ENCODE data around the gene PBRM1. TPM values are rescaled to one million over a fixed set of nuclear protein-coding genes. Genes with fewer than 3 reads are reported as not detected.
"Not testable (repeated sequence)": the region's sequence is repeated elsewhere in the genome, so short reads cannot be mapped to it uniquely, and the experiment has no call there.

PBRM1 gene
- 88.6 and 91.7 TPM in 2 replicates for total RNA-seq

DNA sequence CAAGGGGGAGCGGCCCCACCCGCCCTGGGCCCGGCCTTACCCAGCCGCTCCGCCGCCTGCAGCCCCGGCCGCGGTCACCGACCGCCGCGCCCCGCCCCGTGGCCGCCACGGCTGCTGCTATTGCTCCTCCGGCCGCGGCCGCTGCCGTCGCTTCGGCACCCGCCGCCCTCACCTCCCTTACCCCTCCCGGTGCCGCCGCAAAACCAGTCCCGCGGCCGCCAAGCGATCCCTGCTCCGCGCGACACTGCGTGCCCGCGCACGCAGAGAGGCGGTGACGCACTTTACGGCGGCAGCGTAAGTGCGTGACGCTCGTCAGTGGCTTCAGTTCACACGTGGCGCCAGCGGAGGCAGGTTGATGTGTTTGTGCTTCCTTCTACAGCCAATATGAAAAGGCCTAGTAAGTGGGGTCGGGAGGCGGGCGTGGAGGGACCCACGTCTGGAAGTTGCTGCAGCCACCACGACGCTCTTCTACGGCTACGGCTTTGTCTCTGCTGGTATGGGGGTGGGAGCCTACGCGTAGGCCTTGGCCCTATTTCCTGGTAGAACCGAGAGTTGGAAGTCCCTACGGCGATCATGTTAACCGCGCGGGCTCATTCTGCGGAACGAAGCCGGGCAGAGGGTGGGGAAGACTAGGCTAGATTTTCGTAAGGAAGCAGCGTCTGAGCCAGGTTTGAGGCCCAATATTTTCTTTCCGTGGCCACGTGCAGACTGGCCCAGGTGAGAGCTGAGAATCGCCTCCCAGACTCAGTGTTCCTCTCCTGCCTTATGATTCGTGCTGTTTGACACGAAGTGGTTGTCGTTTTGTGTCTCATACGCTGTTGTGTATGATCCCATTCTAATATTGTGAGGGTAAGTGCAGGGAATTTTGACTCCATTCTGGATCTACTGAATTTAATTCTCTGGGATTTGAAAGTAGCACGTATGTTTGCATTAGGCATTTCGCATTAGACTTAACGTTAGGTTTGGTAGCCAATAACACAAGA, at the start of gene PBRM1, which contains the start of gene GNL3:
TSS of gene PBRM1 (minus strand) at position 205 of the 983 bp plus-strand sequence.
TSS of gene GNL3 (plus strand) at position 324 of the 983 bp plus-strand sequence. CDS start at position 385, 61 bp downstream.
- intact Hi-C loops (cut with micrococcal nuclease) = loop anchor here (1.0 to 10.0 kb wide), 14 partner anchors 15 to 1301 kb away; partner anchors contain the start of genes DCP1A, MANF, NEK4 and NISCH

GRCh38 chr3:52733256-52733891, 47.7 kb upstream of the PBRM1 start:
- intact Hi-C loops (cut with micrococcal nuclease) = no loop called here

- intact Hi-C loops (cut with micrococcal nuclease) = no loop called here
Observed at GRCh38 chr3:52731590-52731989, 45.9 kb upstream of the PBRM1 start.

DNA sequence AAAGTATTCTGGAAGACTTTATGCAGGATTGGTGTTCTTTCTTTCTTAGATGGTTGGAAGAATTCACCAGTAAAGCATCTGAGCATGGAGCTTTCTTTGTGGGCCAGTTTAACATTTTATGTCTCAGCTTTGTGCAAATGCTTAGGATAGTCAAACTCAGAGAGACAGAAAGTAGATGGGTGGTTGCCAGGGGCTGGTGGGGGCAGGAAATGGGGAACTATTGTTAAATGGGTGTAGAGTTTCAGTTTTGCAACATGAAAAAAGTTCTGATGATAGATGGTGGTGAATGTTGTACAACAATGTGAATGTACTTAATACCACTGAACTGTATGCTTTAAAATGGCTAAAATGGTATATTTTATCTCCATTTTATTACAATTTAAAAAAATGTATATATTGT, 45.0 kb upstream of the PBRM1 start:
- intact Hi-C loops (cut with micrococcal nuclease) = no loop called here

DNA sequence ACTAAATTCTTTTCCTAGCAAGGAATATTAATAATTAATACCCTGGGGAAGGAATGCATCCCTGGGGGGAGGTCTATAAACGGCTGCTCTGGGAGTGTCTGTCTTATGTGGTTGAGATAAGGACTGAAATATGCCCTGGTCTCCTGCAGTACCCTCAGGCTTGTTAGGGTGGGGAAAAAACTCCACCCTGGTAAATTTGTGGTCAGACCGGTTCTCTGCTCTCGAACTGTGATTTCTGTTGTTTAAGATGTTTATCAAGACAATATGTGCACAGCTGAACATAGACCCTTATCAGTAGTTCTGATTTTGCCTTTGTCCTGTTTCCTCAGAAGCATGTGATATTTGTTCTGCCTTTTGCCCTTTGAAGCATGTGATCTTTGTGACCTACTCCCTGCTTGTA, 43.0 kb upstream of the PBRM1 start:
- intact Hi-C loops (cut with micrococcal nuclease) = not testable (repeated sequence)

- intact Hi-C loops (cut with micrococcal nuclease) = no loop called here
Observed at GRCh38 chr3:52724511-52724910, 38.8 kb upstream of the PBRM1 start.

DNA sequence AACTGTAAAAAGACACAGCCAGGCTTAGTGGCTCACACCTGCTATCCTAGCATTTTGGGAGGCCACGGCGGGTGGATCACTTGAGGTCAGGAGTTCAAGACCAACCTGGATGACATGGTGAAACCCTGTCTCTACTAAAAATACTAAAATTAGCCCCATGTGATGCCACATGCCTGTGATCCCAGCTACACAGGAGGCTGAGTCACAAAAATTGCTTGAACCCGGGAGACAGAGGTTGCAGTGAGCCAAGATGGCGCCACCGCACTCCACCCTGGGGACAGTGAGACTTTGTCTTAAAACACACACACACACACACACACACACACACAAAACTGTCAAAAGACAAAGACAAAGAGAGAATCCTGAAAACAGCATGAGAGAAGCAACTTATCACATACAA, 38.2 kb upstream of the PBRM1 start:
- intact Hi-C loops (cut with micrococcal nuclease) = no loop called here

DNA sequence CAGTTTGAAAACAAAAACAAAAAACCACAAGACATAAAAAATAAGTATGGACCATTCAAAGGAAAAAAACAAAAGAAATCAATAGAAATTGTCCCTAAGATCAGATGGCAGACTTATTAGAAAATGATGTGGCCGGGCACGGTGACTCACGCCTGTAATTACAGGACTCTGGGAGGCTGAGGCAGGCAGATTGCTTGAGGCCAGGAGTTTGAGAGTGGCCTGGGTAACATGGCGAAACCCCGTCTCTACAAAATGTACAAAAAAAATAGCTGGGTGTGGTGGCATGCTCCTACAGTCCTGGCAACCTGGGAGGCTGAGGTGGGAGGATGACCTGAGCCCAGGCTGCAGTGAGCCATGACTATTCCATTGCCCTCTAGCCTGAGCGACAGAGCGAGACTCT, 36.8 kb upstream of the PBRM1 start:
- intact Hi-C loops (cut with micrococcal nuclease) = no loop called here

GRCh38 chr3:52721730-52722008, 36.0 kb upstream of the PBRM1 start:
- intact Hi-C loops (cut with micrococcal nuclease) = loop anchor here (1.0 to 2.0 kb wide), 2 partner anchors 15 to 49 kb away; partner anchors contain the start of genes NEK4 and SPCS1

GRCh38 chr3:52721002-52721729, 35.5 kb upstream of the PBRM1 start:
- intact Hi-C loops (cut with micrococcal nuclease) = loop anchor here (1.0 to 2.0 kb wide), 2 partner anchors 15 to 50 kb away; partner anchors contain the start of genes NEK4 and SPCS1

DNA sequence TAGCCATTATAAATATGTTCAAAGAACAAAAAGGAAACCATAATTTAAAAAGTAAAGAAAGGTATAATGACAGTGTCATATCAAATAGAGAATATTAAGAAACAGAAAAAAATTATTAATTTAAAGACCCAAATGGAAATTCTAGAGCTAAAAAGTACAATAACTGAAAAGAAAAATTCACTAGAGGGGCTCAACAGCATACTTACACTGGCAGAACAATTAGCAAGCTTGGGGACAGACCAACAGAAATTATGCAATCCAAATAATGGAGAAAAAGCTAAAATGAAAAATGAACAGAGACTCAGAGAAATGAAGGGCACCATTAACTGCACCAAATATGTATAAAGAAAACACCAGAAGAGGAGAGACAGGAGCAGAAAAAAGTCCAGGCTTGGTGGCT, 33.9 kb upstream of the PBRM1 start:
- intact Hi-C loops (cut with micrococcal nuclease) = loop anchor here (2.0 kb wide), 1 partner anchor 51 kb away; the partner anchor contains the start of gene NEK4

DNA sequence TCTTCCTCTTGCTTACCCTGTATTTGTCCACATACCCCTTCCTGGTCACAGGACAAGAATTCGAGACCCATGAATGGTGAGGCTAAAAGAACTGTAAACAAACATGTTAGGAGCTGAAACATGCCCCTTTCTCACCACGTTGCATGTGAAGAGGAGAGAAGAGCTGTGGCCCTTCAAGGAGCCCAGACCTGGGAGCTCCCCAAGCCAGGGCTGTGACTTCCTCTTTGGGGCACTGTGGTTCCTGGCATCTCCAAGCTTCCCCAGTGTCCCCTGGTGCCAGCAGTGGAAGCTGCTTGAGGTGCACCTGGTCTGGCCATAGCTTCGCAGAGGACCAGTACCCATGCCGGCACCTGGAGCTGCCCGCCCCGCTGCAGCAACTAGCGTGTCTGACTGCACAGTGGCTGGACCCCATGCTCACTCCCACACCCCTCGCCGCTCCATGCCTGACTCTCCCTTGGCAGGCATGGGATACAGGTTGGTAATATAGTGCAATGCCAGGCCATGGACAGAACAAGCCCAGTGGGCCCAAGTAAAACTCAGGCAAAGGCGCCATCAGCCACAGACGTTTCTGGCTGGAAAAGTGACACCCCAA, 30.1 kb upstream of the PBRM1 start:
- intact Hi-C loops (cut with micrococcal nuclease) = no loop called here

- intact Hi-C loops (cut with micrococcal nuclease) = no loop called here
Observed at GRCh38 chr3:52714335-52715302, 28.9 kb upstream of the PBRM1 start.

DNA sequence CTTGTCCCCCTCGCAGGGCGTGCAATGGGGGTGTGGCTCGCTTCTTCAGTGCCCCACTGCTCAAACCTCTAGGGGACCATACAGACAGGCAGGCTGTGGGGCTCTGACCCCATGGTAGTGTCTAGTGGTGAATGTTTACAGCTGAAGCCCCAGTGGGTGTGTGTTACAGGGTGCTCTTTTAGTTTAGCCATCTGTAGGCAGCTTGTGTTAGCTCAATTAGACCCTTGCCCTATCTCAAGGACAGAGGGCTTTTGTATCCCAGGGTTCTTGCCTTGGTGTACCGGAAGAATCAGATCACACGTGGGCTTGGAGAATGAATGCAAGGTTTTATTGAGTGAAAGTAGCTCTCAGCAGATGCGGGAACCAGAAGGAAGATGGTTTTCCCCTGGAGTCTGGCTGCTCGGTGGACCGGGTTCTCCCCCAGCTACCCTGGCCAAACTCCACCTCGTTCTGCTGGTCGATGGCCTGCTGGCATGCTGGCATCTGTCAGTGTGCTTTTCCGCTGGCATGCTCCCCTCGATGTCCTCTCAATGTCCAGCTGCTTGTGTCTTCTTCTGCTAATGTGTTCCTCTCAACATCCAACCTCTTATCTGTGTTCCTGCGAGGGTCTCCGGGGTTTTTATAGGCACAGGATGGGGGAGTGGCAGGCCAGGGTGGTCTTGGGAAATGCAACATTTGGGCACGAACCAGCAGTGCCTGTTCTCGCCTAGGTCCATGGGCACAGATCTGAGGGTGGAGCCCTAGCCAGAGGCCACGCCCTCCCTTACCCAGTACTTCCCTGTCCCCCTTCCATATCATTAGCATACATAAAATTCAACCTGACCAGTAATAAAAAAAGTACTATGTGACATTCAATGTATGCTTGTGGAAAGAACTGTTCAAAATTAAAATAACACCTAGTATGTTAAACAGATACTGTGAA, 26.8 kb upstream of the PBRM1 start:
- intact Hi-C loops (cut with micrococcal nuclease) = no loop called here

GRCh38 chr3:52710512-52710911, 24.8 kb upstream of the PBRM1 start:
- intact Hi-C loops (cut with micrococcal nuclease) = no loop called here

DNA sequence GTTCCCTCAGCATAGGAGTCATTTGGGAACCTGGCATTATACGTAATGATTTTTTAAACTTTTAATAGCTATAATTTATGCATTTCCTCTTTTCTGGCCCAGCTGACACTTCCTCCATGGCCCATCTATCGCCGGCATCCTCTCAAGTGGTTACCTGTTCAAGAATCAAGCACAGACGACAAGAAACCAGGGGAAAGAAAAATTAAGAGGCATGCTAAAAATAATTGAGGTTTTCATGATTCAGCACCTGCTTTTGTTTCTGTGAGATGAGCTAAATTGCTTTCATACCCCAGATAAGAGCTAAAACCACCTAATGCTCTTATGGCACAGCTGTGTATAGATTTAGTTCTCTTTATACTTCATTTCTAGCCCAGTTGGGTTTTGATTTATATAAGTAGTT, 21.9 kb upstream of the PBRM1 start:
- intact Hi-C loops (cut with micrococcal nuclease) = loop anchor here (5.0 to 10.0 kb wide), 2 partner anchors 250 to 1177 kb away; partner anchors contain the start of genes ACTR8 and NISCH

DNA sequence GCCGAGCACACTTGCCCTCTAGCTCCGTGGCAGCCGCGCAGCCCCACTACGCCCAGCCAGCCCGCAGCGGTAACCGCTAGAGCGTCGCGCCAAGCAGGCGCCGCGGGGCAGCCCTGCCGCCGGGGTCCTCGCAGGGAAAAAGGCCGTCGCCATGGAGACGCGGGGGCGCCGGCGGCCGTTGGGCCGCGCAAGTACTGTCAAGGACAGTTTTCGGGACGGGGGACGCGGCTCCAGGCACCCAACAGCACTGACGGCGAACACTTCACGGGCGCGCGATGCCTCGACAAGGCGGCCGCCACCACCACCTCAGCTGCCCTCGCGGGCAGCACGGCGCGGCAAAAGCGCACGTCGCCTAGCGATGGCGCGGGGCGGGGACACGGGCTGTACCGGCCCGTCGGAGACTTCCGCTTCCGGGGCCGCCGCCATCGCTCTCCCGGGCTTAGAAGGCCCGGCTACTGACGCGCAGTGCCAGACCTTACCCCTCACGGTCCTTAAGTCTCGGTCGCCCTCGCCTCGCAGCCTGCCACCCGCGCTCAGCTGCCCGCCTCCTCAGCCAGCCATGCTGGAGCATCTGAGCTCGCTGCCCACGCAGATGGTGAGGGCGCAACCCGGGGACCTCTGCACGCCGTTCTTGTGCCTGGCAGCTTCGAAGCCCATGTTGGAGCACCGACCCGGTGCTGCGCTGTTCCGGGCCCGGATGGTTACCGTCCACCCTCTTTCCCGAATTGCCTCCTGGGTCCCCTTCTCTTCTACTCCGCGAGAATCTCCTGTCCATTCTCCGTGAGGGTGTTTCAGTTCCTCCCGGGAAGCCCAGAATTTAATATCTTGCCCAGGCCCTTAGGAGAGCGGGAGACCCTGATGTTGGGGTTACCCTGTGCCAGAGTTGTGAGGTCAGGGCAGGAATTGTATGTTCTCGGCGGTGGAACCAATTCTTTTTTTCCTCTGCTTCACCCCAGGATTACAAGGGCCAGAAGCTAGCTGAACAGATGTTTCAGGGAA, 20.3 kb upstream of the PBRM1 start, which contains the start of the genes GLT8D1 and SPCS1:
TSS of gene GLT8D1 (minus strand) at position 104 of the 999 bp plus-strand sequence. CDS start 5,331 bp downstream, outside the sequence.
TSS of gene SPCS1 (plus strand) at position 419 of the 999 bp plus-strand sequence. CDS start at position 560, 141 bp downstream.
- intact Hi-C loops (cut with micrococcal nuclease) = loop anchor here (1.0 to 10.0 kb wide), 10 partner anchors 15 to 1179 kb away; partner anchors contain the start of genes ACTR8, GNL3, NISCH and RFT1

All from T-helper 1 cell treated with Interleukin-12 subunit alpha and Interleukin-12 subunit beta and Interleukin-4 antibody, amounts not matched to agents 30 ng/mL and 1 ng/mL, for 36 hours (primary cell).